K562 (cell line): ENCODE measurements around the gene WWOX. TPM values are rescaled to one million over a fixed set of nuclear protein-coding genes. Genes with fewer than 3 reads are reported as not detected.

Source experiments
- ATAC-seq: fragments of 200-7000 bp; cut with Tn5 transposase; 3 replicates; pipeline ENCODE4 v1.9.1; 2020; ENCODE audit warnings: moderate library complexity
- BruUV-seq: library from RNA; stranded (reverse); fragments of 400-500 nt; replicated peaks from 2 replicates; lab custom pipeline; 2021; lab: Mats Ljungman, UMichigan
- CTCF ChIA-PET: fragments of 300-600 bp; formaldehyde crosslinking; extraction: SDS; loops from one replicate; lab custom pipeline; 2021; ENCODE audit warnings: low intra/inter-chr PET ratio; lab: Yijun Ruan, JAX
- POLR2A ChIA-PET: fragments of 300-600, 350-650 bp; sonication (Branson Sonifier 250); formaldehyde crosslinking; extraction: SDS; loops from one replicate; lab custom pipeline; 2021; ENCODE audit warnings: antibody characterized with exemption, inconsistent platforms; lab: Yijun Ruan, JAX
- DNase-seq, 4 experiments: peaks; one replicate each; pipeline versions ENCODE4 v3.0.0 to v3.0.0-alpha.2; 2011 to 2018; ENCODE audit warnings: low spot score in 3 of 4, mixed read lengths in 3 of 4; ENCODE audit errors: extremely low read depth in 1 of 4
- FAIRE-seq: peaks from 2 replicates; lab custom pipeline; 2011; peaks lifted over from hg19 to GRCh38; lab: Jason Lieb, UNC
- H2AFZ ChIP-seq: 2 replicates; pipeline ENCODE4 v1.6.0; 2011; ENCODE audit warnings: low read depth, low read length, control low read depth, inconsistent platforms
- H3K27ac ChIP-seq: fragments of 200-600 bp; 3 replicates; pipeline ENCODE4 v1.8.0; 2011; ENCODE audit warnings: low read depth, mild to moderate bottlenecking, control low read depth, inconsistent platforms, low read length, moderate library complexity, mixed read lengths; ENCODE audit errors: extremely low read depth
- H3K27me3 ChIP-seq, 2 experiments: fragments of 300-600 bp in 1 of 2; 2 replicates in 1 of 2; 3 replicates in 1 of 2; pipeline versions ENCODE4 v1.6.0 to v1.8.0; 2011; ENCODE audit warnings: inconsistent platforms in 2 of 2, low read length in 2 of 2, mild to moderate bottlenecking in 1 of 2, mixed read lengths in 1 of 2, moderate library complexity in 1 of 2; ENCODE audit not compliant: control insufficient read depth in 2 of 2, insufficient read depth in 2 of 2
- H3K36me3 ChIP-seq: fragments of 300-600 bp; 3 replicates; pipeline ENCODE4 v1.8.0; 2011; ENCODE audit warnings: mild to moderate bottlenecking, low read length, inconsistent platforms; ENCODE audit not compliant: control insufficient read depth, insufficient read depth
- H3K4me1 ChIP-seq, 2 experiments: fragments of 200-600 bp in 1 of 2; replicated peaks in 1 of 2; 2 replicates in 1 of 2; 3 replicates in 1 of 2; pipeline versions ENCODE4 v1.5.1 to v1.8.0; 2011; ENCODE audit warnings: inconsistent platforms in 2 of 2, low read length in 2 of 2, mild to moderate bottlenecking in 1 of 2, mixed read lengths in 1 of 2, moderate library complexity in 1 of 2; ENCODE audit not compliant: control insufficient read depth in 2 of 2, insufficient read depth in 2 of 2
- H3K4me2 ChIP-seq: 2 replicates; pipeline ENCODE4 v1.6.1; 2011; ENCODE audit warnings: low read length, control low read depth, inconsistent platforms, mixed read lengths; ENCODE audit not compliant: insufficient read depth
- H3K4me3 ChIP-seq: fragments of 200-600 bp; sonication (generic), shearing (Covaris generic); 2 replicates; pipeline ENCODE4 v1.5.1; 2016; ENCODE audit warnings: control low read depth, inconsistent platforms
- H3K79me2 ChIP-seq: fragments of 200-600 bp; 3 replicates; pipeline ENCODE4 v1.8.0; 2011; ENCODE audit warnings: low read length, inconsistent platforms; ENCODE audit not compliant: control insufficient read depth, insufficient read depth
- H3K9ac ChIP-seq, 2 experiments: 2 replicates each; pipeline versions ENCODE4 v1.6.0 to v1.6.1; 2011; ENCODE audit warnings: low read depth in 2 of 2, low read length in 2 of 2, control low read depth in 1 of 2, inconsistent platforms in 1 of 2, mild to moderate bottlenecking in 1 of 2, mixed read lengths in 1 of 2; ENCODE audit not compliant: insufficient read depth in 1 of 2
- H3K9me1 ChIP-seq: one replicate; pipeline ENCODE4 v1.6.0; 2011; ENCODE audit warnings: inconsistent platforms, mild to moderate bottlenecking, low read length, moderate library complexity; ENCODE audit not compliant: control insufficient read depth, insufficient read depth
- H3K9me3 ChIP-seq: replicated peaks from 2 replicates; pipeline ENCODE4 v1.5.1; 2011; ENCODE audit warnings: low read depth, low read length, inconsistent platforms; ENCODE audit not compliant: control insufficient read depth, insufficient read depth
- H4K20me1 ChIP-seq: replicated peaks from 2 replicates; pipeline ENCODE4 v1.6.1; 2011; ENCODE audit warnings: low read length, inconsistent platforms, mixed read lengths; ENCODE audit not compliant: control insufficient read depth, insufficient read depth
- BCOR ChIP-seq: fragments of 450-650 bp; IDR thresholded peaks from 2 replicates; pipeline ENCODE4 v1.6.1; 2016
- CAMTA2 ChIP-seq: fragments of 250-450 bp; sonication (Bioruptor Pico); conservative IDR thresholded peaks from 2 replicates; pipeline ENCODE4 v1.5.1; 2022
- DPF2 ChIP-seq: fragments of 450-650 bp; IDR thresholded peaks from 2 replicates; pipeline ENCODE4 v1.6.1; 2016
- MITF ChIP-seq: IDR thresholded peaks from 2 replicates; pipeline ENCODE4 v1.6.1; 2014; ENCODE audit warnings: antibody characterized with exemption
- ZNF239 ChIP-seq: fragments of 250-450 bp; sonication (Bioruptor Pico); IDR thresholded peaks from 2 replicates; pipeline ENCODE4 v1.4.0; 2020; ENCODE audit warnings: mild to moderate bottlenecking
- ZNF668 ChIP-seq: fragments of 250-450 bp; sonication (Bioruptor Pico); IDR thresholded peaks from 2 replicates; pipeline ENCODE4 v1.8.0; 2022; ENCODE audit warnings: mild to moderate bottlenecking, inconsistent platforms
- WGBS: fragments of 100-300 bp; shearing (Covaris generic); methylation state at CpG from one replicate; pipeline ENCODE4 v1.1.6; 2016; ENCODE audit warnings: low coverage, mixed read lengths; ENCODE audit not compliant: insufficient coverage; ENCODE audit errors: missing lambda C conversion rate; 5-methylcytosine and 5-hydroxymethylcytosine counted together
- in situ Hi-C: fragments of 300-500 bp; cut with MboI; formaldehyde crosslinking; loops from 4 replicates; pipeline ENCODE4 v1.15.0; 2018; ENCODE audit warnings: inconsistent platforms, mixed read lengths
- intact Hi-C: fragments of 100-400 bp; cut with micrococcal nuclease; formaldehyde crosslinking; loops from 2 replicates; pipeline ENCODE4 v1.14.2; 2022
- polyA plus RNA-seq, 8 experiments: library from polyadenylated mRNA; depleted of rRNA in 4 of 8; stranded (reverse) in 5 of 8; unstranded in 3 of 8; fragments of >200 nt; fragmentation: Nextera tagmentation in 2 of 8; fragmentation: Illumina TruSeq in 1 of 8; extraction: Ambion mirVana in 2 of 8; extraction: Trizol in 1 of 8; gene quantifications; 2 replicates each; pipeline versions ENCODE4 v1.2.1 to v1.2.3, GENCODE V29; 2011 to 2014; ENCODE audit warnings: inconsistent platforms in 1 of 8, missing spikeins in 1 of 8
- total RNA-seq, 7 experiments: library from RNA; depleted of rRNA in 6 of 7; stranded (reverse); fragments of >200 nt in 6 of 7; fragmentation: Illumina TruSeq in 2 of 7; extraction: Trizol in 2 of 7; gene quantifications; 2 replicates each; pipeline versions ENCODE4 v1.2.1 to v1.2.3, GENCODE V29; 2011 to 2021; ENCODE audit warnings: low replicate concordance in 1 of 7
- TF ChIP-seq, protein P1 (sequence below): fragments of 450-650 bp; IDR thresholded peaks from 2 replicates; pipeline ENCODE4 v1.6.1; 2017; ENCODE audit warnings: mild to moderate bottlenecking, moderate library complexity
- TF ChIP-seq, protein P2 (sequence below): fragments of 450-650 bp; IDR thresholded peaks from 2 replicates; pipeline ENCODE4 v1.6.1; 2017; ENCODE audit warnings: antibody characterized with exemption

The WWOX gene
- total and polyA plus RNA-seq, 9 of the 15 experiments (the other 6 are each of a cell fraction or from before 2014, with no cell fraction given) = 1.6 to 22.7 (median 8.1) TPM

- Histone ChIP-seq H3K79me2 (no peaks in the 10 kb centered on the region), H3K36me3 (no peaks in the 10 kb centered on the region), H3K4me3 (no peak overlapping the region), H3K9me3 (no peaks in the 10 kb centered on the region), H3K27me3 (peaks cover 4 to 5% of the 10 kb centered on the region in 2 experiments; a peak in 3 of 5 replicates), H4K20me1 (no peaks in the 10 kb centered on the region), H3K4me1 (no peaks in the 10 kb centered on the region), H3K9me1 (no peaks in the 10 kb centered on the region), H3K4me2 (no peak overlapping the region), H3K27ac (no peak overlapping the region), H2AFZ (no peak overlapping the region), H3K9ac (no peak overlapping the region)
- DNase-seq (no peak), FAIRE-seq (no peak), ATAC-seq (no peak)
- no peak for TF ChIP-seq MITF
- no peak for TF ChIP-seq DPF2
- TF ChIP-seq, protein P1, sequence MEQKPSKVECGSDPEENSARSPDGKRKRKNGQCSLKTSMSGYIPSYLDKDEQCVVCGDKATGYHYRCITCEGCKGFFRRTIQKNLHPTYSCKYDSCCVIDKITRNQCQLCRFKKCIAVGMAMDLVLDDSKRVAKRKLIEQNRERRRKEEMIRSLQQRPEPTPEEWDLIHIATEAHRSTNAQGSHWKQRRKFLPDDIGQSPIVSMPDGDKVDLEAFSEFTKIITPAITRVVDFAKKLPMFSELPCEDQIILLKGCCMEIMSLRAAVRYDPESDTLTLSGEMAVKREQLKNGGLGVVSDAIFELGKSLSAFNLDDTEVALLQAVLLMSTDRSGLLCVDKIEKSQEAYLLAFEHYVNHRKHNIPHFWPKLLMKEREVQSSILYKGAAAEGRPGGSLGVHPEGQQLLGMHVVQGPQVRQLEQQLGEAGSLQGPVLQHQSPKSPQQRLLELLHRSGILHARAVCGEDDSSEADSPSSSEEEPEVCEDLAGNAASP = no peak
- TF ChIP-seq CAMTA2 (CRISPR knock-in tag) = no peak
- no peak for TF ChIP-seq BCOR
- no peak for TF ChIP-seq ZNF239
- TF ChIP-seq, protein P2, sequence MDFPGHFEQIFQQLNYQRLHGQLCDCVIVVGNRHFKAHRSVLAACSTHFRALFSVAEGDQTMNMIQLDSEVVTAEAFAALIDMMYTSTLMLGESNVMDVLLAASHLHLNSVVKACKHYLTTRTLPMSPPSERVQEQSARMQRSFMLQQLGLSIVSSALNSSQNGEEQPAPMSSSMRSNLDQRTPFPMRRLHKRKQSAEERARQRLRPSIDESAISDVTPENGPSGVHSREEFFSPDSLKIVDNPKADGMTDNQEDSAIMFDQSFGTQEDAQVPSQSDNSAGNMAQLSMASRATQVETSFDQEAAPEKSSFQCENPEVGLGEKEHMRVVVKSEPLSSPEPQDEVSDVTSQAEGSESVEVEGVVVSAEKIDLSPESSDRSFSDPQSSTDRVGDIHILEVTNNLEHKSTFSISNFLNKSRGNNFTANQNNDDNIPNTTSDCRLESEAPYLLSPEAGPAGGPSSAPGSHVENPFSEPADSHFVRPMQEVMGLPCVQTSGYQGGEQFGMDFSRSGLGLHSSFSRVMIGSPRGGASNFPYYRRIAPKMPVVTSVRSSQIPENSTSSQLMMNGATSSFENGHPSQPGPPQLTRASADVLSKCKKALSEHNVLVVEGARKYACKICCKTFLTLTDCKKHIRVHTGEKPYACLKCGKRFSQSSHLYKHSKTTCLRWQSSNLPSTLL = no peak
- TF ChIP-seq ZNF668 = no peak
- in situ Hi-C loops (no loop called here), intact Hi-C loops (no loop called here)
- ChIA-PET POLR2A (no interaction called here), CTCF (no interaction called here)
- WGBS = 2% methylated on average over 7 of the region's 7 CpGs
- BruUV-seq = no TSS peak
Measured at GRCh38 chr16:78269256-78269655, 169.8 kb downstream of the WWOX start.
